Stomach smooth muscle (tissue), 2 donors: Measurements from ENCODE around the gene ZFP42.

Experiments used
- H3K27ac ChIP-seq: one replicate; pipeline ENCODE4 v1.7.0; 2013; ENCODE audit warnings: mild to moderate bottlenecking, low read length, inconsistent platforms
- H3K27me3 ChIP-seq, 2 donors: one replicate each; pipeline ENCODE4 v1.7.0; 2013; ENCODE audit warnings: low read length in 2 of 2; ENCODE audit not compliant: insufficient read depth in 2 of 2, control insufficient read depth in 1 of 2
- H3K36me3 ChIP-seq, 2 donors: one replicate each; pipeline ENCODE4 v1.7.0; 2013; ENCODE audit warnings: low read length in 2 of 2; ENCODE audit not compliant: control insufficient read depth in 2 of 2, insufficient read depth in 2 of 2
- H3K4me1 ChIP-seq: one replicate; pipeline ENCODE4 v1.7.0; 2013; ENCODE audit warnings: low read length; ENCODE audit not compliant: control insufficient read depth, insufficient read depth
- H3K4me3 ChIP-seq, 2 donors: one replicate each; pipeline ENCODE4 v1.7.0; 2013; ENCODE audit warnings: low read length in 2 of 2
- H3K9ac ChIP-seq, 2 donors: one replicate each; pipeline ENCODE4 v1.7.0; 2013; ENCODE audit warnings: low read length in 2 of 2, mild to moderate bottlenecking in 1 of 2
- H3K9me3 ChIP-seq, 2 donors: one replicate each; pipeline ENCODE4 v1.7.0; 2013; ENCODE audit warnings: low read length in 2 of 2; ENCODE audit not compliant: control insufficient read depth in 2 of 2
- donor health status: healthy.
- donor health status: Pancreatic carcinoma.

The ZFP42 gene

DNA sequence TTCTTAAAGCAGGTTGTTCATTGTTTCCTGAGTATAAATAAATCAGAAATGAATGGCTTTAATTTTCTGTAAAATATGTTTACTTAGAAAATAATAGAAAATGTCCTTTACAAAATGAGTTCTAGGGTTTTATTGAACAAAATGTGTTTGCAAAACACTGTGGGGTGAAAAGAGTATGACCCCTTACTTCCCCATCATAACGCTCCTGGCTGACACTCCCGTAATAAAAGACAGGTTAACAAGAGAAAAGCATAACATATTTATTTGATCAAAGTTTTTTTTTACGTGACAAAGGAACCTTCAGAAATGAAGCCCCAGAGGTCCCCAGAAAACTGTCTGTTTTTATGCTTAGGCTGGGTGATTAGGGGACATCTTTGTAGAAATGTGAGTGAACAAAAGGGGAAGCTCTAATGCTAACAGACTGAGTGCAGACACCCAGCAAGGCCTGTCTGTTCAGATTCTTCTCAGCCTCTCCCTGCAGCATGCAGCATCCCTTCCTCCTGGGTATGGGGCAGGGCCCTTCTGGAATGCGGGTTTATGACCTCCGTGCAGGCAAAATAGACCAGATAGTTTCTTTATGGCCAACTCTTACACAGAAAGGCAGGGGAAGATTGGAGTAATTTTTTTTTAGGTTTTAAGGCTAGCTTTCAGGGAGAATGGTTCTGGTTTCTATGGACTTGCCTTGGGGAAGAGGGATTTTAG is 26.1 kb downstream of the ZFP42 start:
- no peak overlapping the region for H3K27ac ChIP-seq
- no peaks in the 10 kb centered on the region for H3K9me3 ChIP-seq
- no peak overlapping the region for H3K4me3 ChIP-seq
- H3K4me1 ChIP-seq, result no peaks in the 10 kb centered on the region
- H3K9ac ChIP-seq, result no peak overlapping the region
- no peaks in the 10 kb centered on the region for H3K27me3 ChIP-seq
- H3K36me3 ChIP-seq, result no peaks in the 10 kb centered on the region

DNA sequence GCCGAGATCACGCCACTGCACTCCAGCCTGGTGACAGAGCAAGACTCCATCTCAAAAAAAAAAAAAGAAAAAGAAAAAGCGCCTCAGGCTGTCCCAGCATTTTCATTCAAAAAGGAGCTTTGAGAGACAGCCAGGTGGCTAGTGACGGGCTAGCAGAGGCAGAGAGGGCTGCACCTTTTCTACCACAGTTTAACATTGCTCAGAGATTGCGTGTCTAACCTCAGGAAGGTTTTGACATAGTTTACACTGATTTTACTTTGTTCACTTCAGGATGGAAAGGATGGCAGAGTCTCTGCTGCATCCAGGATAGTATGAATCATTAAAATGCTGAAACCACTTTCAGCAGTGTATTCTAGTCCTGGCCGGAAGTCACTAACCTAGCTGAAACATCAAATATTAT is 28.1 kb downstream of the ZFP42 start:
- no peaks in the 10 kb centered on the region for H3K9me3 ChIP-seq
- H3K4me1 ChIP-seq, result no peaks in the 10 kb centered on the region
- no peak overlapping the region for H3K4me3 ChIP-seq
- no peaks in the 10 kb centered on the region for H3K27me3 ChIP-seq
- H3K27ac ChIP-seq, result no peak overlapping the region
- H3K9ac ChIP-seq, result no peak overlapping the region
- no peaks in the 10 kb centered on the region for H3K36me3 ChIP-seq

DNA sequence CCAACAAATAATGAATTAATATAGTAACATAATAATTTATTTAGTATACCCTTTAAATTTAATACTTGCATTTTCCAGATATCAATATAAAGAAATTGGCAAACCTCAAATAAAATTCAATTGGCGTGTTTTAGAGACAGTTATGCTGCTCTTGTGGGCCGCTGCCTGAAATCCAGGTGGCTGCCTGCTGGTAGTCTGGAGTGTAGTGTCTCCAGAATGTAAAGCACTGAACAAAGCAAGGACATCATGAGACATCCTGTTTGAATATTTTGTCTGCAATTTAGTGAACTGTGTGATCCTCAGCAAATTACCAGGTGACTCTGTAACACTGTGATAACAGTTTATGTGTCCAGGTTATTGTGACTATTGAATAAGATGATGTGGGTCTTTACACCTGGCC is 29.9 kb downstream of the ZFP42 start:
- Histone ChIP-seq H3K36me3 (no peaks in the 10 kb centered on the region), H3K4me3 (no peak overlapping the region), H3K4me1 (no peaks in the 10 kb centered on the region), H3K27me3 (no peaks in the 10 kb centered on the region), H3K9ac (no peak overlapping the region), H3K27ac (no peak overlapping the region), H3K9me3 (no peaks in the 10 kb centered on the region)

DNA sequence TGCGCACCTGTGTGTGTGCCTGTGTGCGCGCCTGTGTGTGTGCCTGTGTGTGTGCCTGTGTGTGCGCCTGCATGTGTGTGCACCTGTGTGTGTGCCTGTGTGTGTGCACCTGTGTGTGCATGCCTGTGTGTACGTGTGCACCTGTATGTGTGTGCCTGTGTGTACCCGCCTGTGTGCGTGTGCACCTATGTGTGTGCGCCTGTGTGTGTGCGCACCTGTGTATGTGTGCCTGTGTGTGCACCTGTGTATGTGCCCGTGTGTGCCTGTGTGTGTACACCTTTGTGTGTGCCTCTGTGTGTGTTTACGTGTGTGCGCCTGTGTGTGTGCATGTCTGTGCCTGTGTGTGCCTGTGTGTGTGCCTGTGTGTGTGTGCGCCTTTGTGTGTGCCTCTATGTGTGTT is 33.5 kb downstream of the ZFP42 start:
- Histone ChIP-seq H3K4me3 (no peak overlapping the region), H3K27me3 (no peaks in the 10 kb centered on the region), H3K9me3 (no peaks in the 10 kb centered on the region)

DNA sequence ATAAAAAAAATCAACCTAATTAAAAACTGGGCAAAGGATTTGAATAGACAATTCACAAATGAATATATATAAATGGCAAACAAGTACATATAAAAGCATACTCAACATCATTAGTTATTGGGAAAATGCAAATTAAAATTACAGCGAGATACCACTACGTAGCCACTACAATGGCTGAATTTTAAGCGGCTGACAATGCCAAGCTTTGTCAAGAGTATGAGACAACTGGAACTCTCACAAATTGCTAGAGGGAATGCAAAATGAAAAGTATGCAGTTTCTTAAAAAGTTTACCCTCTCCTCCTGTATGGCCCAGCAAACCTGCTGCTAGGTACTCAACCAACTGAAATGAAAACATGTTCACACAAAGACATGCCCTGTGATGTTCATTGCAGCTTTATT is 34.8 kb downstream of the ZFP42 start:
- Histone ChIP-seq H3K9ac (no peak overlapping the region), H3K27ac (no peak overlapping the region), H3K4me1 (no peaks in the 10 kb centered on the region), H3K36me3 (no peaks in the 10 kb centered on the region), H3K9me3 (no peaks in the 10 kb centered on the region), H3K4me3 (no peak overlapping the region), H3K27me3 (no peaks in the 10 kb centered on the region)

More for the DNA sequence above, 33.5 kb downstream of the ZFP42 start:
- H3K27ac ChIP-seq, result no peak overlapping the region
- H3K9ac ChIP-seq, result no peak overlapping the region
- no peaks in the 10 kb centered on the region for H3K36me3 ChIP-seq
- H3K4me1 ChIP-seq, result no peaks in the 10 kb centered on the region

DNA sequence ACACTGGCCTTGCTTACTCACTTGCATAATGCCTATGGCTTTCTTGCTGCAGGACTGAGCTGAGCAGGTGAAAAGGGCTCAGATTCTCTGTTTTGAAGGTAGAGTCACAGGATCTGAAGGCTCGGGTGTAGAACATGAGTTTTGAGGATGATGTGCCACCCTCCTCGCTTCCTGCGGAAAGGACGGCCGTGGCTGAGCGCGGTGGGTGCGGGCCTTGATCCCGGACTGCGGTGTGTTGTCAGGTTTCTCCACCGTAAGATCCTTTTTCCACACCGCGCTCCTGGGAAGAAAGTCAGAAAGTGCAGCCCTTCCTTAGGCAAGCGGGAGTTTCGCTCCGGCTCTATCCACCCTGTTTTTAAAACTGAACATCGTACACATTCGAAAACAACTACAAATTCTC is 36.2 kb downstream of the ZFP42 start:
- no peak overlapping the region for H3K27ac ChIP-seq
- H3K9me3 ChIP-seq, result no peaks in the 10 kb centered on the region
- no peak overlapping the region for H3K9ac ChIP-seq
- no peaks in the 10 kb centered on the region for H3K27me3 ChIP-seq
- no peak overlapping the region for H3K4me3 ChIP-seq
- no peaks in the 10 kb centered on the region for H3K36me3 ChIP-seq
- no peaks in the 10 kb centered on the region for H3K4me1 ChIP-seq

DNA sequence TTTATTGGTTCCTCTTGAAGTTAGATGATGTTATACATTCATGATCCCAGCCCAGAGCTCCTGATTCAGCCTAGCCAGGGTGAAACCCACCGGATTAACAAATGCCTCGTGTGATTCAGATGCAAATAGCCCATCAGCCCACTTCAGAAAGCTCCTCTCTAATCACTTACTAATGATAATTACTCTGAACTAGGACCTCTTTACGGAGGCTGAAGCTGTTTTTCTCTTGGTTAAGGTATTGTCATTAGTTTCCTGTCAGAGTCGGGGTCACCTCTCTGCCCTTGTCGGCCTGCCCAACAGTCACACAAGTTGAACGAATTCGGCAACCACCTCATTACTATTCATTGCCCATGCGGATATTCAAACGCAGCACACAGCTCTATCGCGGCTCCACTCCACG is 36.6 kb downstream of the ZFP42 start:
- Histone ChIP-seq H3K27me3 (no peaks in the 10 kb centered on the region), H3K9me3 (no peaks in the 10 kb centered on the region), H3K4me1 (no peaks in the 10 kb centered on the region), H3K27ac (no peak overlapping the region), H3K36me3 (no peaks in the 10 kb centered on the region), H3K4me3 (no peak overlapping the region), H3K9ac (no peak overlapping the region)

DNA sequence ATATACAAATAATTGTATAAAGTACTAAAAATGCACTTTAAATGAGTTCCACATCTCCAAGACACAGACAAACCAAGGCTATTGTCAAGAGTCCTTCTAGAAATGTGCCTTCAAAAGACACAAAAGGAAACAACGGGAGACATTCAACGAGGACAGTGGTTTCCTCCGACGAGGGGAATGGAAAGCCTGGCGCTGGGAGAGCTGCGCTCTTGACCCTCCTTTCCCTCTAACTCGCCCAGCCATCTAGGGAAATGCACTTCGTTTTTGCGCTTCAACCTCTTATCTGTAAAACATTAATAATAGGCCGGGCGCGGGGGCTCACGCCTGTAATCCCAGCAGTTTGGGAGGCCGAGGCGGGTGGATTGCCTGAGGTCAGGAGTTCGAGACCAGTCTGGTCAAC is 37.0 kb downstream of the ZFP42 start:
- no peaks in the 10 kb centered on the region for H3K27me3 ChIP-seq
- no peak overlapping the region for H3K27ac ChIP-seq
- no peaks in the 10 kb centered on the region for H3K4me1 ChIP-seq
- H3K9ac ChIP-seq, result no peak overlapping the region
- no peaks in the 10 kb centered on the region for H3K36me3 ChIP-seq
- H3K4me3 ChIP-seq, result no peak overlapping the region
- no peaks in the 10 kb centered on the region for H3K9me3 ChIP-seq

DNA sequence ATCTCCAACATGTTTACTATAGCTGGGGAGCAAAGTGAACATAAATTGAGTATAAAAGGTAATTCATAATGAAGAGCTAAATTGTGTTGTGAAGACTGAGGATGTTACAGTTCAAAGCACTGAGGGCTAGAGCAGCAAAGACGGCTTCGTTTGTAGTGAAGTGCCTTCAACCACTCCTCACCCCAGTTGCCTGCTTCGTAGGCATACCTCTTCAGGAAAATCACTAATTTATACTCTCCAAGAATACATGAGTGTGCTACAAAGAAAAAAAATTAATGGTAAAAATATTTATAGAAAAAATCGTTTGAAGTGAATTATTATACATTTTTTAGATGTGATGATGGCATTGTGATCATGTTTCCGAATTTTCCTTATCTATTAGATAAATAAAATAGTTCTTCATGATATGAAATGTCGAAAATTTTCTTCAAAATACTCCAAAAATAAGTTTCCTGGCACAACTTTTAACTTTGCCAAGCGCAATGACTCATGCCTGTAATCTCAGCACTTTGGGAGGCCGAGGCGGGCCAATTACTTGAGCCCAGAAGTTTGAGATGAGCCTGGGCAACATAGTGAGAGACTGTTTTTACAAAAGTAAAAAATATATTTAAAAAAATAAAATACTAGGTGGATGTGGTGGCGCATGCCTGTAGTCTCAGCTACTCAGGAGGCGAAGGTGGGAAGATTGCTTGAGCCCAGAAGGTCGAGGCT is 41.6 kb downstream of the ZFP42 start:
- Histone ChIP-seq H3K27me3 (no peaks in the 10 kb centered on the region), H3K4me1 (no peaks in the 10 kb centered on the region), H3K36me3 (no peaks in the 10 kb centered on the region), H3K27ac (no peak overlapping the region), H3K9me3 (no peaks in the 10 kb centered on the region), H3K4me3 (no peak overlapping the region), H3K9ac (no peak overlapping the region)

DNA sequence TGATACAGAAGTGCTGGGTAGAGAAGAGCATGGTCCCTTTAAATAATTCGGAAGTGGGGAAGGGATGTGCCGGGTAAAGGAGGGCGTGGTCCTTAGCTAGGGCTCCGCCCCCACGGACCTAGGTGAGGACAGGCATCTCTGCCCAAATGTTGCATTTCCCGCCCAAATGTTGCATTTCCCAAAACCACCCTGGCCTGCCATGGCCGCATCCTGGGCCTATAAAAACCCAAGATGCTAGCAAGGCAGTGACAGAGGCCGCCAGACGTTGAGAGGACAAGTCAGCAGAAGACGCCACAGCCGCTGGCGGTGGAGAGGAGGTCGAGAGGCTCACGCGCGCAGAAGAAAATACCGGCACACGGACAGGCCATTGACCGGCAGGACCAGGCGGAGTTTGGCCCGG is 46.1 kb downstream of the ZFP42 start:
- Histone ChIP-seq H3K9me3 (no peaks in the 10 kb centered on the region), H3K27me3 (no peaks in the 10 kb centered on the region), H3K36me3 (no peaks in the 10 kb centered on the region), H3K4me3 (no peak overlapping the region), H3K9ac (no peak overlapping the region), H3K27ac (no peak overlapping the region), H3K4me1 (no peaks in the 10 kb centered on the region)

DNA sequence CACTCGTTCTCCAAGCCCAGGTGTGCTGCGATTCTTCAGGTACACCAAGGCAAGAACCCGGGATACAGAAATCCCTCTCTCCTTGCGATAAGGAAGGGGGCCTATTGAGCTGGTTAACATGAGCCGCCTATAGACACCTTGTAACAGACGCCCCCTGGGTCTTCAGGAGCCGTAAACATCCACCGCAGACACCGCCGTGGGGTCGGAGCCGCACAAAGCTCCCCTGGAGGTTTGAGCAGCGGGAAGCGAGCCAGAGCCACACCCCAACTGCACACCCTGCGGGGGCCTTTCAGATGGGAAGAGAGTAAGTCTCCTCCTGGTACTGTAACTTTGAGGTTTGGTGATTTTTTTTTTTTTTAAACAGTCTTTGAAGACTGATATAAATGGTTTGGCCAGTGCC is 46.6 kb downstream of the ZFP42 start:
- Histone ChIP-seq H3K9ac (no peak overlapping the region), H3K9me3 (no peaks in the 10 kb centered on the region), H3K27me3 (no peaks in the 10 kb centered on the region), H3K4me1 (no peaks in the 10 kb centered on the region), H3K27ac (no peak overlapping the region), H3K36me3 (no peaks in the 10 kb centered on the region), H3K4me3 (no peak overlapping the region)
